Uterus (tissue), 2 donors: ENCODE data around the gene PPP1R26.

Experiments used
- POLR2A ChIP-seq, 2 donors: fragments of 450-650 bp; IDR thresholded peaks; one replicate each; pipeline ENCODE4 v1.6.1; 2016; ENCODE audit warnings: antibody characterized with exemption in 2 of 2, mild to moderate bottlenecking in 1 of 2, moderate library complexity in 1 of 2
- TF ChIP-seq, protein P1 (sequence below), 4 experiments: fragments of 200-600 bp in 2 of 4; fragments of 450-650 bp in 2 of 4; sonication (generic) in 2 of 4; IDR thresholded peaks; one replicate each; pipeline ENCODE4 v1.5.1; 2016 to 2019; ENCODE audit warnings: antibody characterized with exemption in 4 of 4, mild to moderate bottlenecking in 2 of 4, moderate library complexity in 1 of 4

DNA sequence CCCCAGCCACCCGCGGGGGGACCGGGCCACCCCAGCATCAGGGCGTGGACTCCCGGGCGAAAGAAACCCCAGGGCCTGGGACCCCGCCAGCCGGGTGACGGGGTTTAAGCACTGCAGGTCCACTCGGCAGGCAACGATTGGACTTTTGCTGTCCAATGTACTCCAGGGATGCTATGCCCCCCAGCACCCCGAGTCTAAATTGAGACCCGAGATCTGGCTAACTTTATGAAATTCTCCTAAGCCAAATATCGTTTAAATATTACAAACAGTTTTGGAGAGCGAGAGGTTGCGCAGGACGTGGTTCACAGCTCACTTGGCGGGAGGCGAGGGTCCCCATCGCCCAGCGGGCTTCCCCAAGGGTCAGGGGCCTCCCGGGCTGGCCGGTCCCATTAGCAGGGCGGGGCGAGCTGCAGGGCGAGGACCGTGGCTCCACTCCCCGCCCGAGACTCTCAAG lies 20.5 kb downstream of the PPP1R26 start:
- TF ChIP-seq, protein P1, sequence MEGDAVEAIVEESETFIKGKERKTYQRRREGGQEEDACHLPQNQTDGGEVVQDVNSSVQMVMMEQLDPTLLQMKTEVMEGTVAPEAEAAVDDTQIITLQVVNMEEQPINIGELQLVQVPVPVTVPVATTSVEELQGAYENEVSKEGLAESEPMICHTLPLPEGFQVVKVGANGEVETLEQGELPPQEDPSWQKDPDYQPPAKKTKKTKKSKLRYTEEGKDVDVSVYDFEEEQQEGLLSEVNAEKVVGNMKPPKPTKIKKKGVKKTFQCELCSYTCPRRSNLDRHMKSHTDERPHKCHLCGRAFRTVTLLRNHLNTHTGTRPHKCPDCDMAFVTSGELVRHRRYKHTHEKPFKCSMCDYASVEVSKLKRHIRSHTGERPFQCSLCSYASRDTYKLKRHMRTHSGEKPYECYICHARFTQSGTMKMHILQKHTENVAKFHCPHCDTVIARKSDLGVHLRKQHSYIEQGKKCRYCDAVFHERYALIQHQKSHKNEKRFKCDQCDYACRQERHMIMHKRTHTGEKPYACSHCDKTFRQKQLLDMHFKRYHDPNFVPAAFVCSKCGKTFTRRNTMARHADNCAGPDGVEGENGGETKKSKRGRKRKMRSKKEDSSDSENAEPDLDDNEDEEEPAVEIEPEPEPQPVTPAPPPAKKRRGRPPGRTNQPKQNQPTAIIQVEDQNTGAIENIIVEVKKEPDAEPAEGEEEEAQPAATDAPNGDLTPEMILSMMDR (IDR thresholded peaks at IDR 0.05) = no peak
- no peak for TF ChIP-seq POLR2A (IDR thresholded peaks at IDR 0.05)
